Measurements from ENCODE around the gene IFT122.

Gene IFT122

DNA sequence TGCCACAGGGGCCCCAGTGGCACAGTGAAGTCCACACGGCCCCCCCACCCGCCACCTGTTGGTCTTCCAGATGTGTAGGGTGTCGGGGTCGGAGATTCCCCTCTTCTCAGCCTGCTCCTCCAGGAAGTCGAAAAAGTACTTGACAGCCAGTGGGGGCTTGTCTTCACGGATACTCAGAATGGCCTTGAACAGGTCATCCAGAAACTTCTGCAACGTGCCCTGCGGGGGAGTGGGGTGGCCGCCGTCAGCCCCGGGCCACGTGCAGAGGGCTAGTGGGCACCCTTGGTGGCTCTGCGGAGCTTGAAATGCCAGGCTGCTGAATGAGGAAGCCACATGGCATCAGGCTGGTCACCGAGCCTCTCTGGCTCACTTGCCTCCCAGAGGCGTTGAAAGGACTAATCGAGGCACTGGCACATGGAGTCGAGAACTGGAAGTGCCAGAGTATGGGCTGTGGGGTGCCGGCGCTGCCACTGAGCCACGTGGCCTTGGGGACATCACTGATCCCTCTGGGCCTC lies 119.6 kb downstream of the IFT122 start:
- DNase-seq = no peak

DNA sequence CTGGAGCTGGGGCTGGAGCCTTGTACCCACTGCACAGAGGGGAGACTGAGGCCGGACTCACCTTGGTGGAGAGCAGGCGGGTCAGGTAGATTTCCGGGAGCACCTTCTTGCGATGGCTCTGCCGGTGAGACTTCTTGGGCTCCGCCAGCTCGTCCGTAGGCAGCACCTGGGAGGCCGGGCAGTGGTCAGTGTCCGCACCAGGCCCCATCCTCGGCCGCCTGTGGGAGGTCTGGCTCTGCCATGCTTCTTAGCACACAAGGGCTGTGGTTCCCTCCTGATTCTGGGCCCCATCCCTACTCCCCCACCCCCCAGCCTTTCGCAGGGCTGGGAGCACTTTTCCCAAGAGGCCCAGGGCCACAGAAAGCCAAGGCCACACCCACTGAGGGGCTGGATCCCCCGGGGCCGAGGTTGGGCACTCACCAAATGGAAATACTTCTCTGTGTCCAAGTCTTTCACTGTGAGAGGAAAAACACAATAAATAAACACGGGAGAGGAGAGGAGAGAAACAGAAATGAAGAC lies 120.3 kb downstream of the IFT122 start:
- no peak for DNase-seq

GRCh38 chr3:129560911-129561594 lies 121.0 kb downstream of the IFT122 start:
- DNase-seq = no peak

DNA sequence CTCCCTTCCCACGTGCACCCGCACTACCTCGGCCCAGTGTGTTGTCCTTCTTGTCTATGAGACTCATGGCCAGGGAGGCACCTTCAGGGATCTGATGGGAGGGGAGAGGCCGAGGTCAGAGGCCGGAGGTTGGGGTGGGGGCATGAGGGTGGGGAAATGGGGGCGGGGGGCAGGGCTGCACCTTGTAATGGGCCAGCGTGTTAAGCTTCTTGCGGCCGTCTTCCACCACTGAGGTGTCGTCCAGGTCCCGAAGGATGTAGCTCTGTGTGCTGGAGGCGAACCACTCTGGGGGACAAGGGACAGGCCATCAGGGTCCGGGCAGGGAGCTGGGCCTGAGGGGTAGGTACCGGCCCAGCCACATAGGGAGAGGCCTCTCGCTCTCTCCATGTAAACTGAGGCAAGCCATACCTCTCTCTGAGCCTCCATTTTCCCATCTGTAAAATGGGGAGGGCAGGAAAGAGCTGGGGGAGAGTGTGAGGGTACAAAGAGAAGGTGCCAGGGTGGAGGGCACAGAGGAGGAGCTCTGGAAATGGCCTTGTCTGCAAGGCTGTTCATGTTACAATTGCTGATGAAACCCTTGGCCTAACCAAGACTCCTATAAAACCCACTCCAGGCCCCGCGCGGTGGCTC lies 121.7 kb downstream of the IFT122 start:
- DNase-seq = no peak

DNA sequence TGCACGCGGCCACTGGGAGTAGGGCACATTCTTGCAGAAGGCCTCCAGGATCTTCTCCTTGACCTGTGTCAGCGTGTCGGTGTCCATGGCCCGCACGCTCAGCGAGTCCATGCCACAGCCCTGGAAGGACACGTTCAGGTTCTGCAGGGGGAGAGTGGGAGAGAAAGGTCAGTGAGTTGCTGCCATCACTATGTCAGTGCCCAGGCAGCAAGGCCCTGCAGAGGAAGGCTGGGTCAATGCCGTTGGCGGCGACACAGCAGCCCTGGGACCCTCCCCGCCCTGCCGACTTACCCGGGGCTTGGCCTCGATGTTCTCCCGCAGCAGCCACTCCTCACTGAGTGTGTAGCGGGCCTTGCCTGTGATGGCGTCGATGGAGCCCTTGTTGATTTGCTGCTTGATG lies 122.8 kb downstream of the IFT122 start:
- DNase-seq = no peak

GRCh38 chr3:129563332-129563731 lies 123.3 kb downstream of the IFT122 start:
- DNase-seq = no peak

DNA sequence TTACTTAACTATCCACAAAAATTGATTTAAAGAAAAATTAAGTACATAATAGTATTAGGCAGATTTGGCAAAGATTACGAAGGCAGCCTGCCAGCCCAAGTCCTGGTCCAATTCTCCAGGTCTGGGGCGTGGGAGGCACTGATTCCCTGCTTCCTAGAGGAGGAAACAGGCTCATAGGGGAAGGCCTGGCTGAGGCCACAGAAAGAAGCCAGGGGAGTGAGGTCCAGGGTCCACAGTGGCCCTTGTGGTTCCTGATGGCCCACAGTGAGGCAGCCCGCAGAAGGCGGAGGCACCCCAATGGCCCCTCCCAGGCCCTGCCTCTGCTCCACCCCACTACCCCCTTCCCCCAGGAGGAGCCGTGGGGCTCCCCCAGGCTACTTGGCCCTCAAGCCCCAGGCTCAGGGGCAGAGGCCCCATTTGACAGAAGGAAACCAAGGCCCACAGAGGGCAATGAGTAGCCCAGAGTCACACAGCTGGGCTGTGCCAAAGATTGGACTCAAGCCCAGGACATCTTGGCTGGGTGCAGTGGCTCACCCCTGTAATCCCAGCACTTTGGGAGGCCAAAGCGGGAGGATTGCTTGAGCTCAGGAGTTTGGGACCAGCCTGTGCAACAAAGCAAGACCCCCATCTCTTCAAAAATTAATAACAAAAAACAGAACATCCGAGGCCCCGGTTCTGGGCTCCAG lies 124.0 kb downstream of the IFT122 start:
- no peak for DNase-seq

DNA sequence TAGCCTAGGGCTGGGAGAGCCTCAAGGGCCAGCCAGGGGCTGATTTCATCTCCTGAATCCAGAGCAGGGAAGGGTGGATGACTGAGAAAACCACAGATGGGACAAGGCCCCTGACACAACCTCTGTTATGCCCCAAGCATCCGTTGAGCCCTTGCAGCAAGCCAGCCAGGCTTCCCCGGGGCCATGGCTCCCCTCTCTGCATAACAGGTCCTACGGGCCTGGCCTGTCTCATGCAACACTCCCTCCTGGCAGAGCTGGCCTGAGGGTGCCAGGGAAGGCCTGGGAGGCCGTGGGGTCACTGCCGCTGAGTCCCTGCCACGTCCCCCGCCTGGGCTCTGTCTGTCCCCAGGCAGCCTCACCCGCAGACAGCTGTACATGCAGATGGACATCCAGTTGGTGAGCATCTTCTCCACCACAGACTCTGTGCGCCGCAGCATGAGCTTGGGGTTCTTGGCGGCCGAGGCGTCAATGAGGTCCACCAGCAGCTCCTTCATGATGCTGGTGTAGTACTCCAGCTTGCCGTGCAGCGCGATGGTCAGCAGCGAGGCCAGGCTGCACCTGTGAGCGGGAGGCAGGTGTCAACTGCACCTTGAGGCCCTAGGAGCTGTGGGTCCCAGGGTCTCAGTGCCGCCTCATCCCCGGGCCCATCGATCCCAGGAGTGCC lies 125.1 kb downstream of the IFT122 start:
- no peak for DNase-seq

GRCh38 chr3:129565902-129566301 lies 125.9 kb downstream of the IFT122 start:
- DNase-seq = no peak

DNA sequence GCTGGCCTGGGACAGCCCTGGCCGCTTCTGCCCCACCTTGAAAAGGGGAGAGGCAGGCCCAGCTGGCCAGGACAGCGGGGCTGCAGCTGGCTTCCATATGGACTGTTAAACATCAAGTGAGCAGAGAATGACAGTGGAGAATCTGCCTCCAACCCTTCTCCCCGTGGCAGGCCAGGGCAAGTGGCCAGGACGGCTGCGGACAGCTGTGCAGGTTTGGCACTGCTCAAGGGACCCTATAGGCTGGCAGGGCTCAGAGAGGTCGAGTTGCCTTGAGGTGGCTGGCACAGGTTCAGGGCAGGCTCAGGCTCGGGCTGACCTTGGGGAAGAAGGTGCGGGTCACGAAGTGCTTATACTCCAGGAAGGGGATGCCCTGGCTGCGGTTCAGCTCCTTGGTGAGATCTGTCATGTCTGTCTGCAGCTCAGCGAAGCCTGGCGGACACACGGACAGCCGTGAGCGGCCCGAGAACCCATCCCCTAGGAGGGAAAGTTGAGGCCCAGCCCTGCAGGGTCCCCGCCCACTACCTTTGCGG lies 127.2 kb downstream of the IFT122 start:
- DNase-seq = no peak

DNA sequence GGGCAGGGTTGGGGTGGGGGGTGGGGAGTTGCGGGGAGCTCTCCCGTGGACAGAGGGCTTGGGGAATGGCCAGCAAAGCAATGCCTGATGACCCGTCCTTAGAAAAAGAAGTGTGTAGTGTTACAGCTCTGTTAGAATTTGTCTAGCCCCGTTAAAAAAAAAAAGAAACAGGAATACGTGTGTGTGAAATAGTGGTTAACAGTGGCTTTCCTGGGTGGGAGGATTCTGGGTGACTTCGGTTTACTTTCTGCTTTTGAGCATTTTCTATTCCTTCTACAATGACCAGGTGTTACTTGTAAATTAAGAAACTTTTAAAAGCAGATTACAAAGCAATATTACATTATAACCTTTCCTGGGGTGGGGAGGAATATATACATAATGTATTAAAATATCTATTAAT lies 127.9 kb downstream of the IFT122 start:
- DNase-seq = no peak

GRCh38 chr3:129569856-129570255 lies 129.8 kb downstream of the IFT122 start:
- DNase-seq = no peak
